Measurements from ENCODE around the gene CLDN4. TPM values are rescaled to one million over a fixed set of nuclear protein-coding genes. Genes with fewer than 3 reads are reported as not detected.
A peak's percentile ranks its signal among the peaks of the same experiment; 100 is the strongest.
"Not testable (repeated sequence)": the region's sequence is repeated elsewhere in the genome, so short reads cannot be mapped to it uniquely, and the experiment has no call there.

The CLDN4 gene
- polyA plus RNA-seq, 3 donors = 0.01 TPM; not detected in 2

GRCh38 chr7:73797176-73797575, 33.6 kb upstream of the CLDN4 start:
- H3K4me2 ChIP-seq (replicated peaks; ENCODE audit: extremely low read depth, low read length, poor library complexity, severe bottlenecking); H3K27me3 ChIP-seq (ENCODE audit: control insufficient read depth in 2 of 2, insufficient read depth in 2 of 2, low read length in 2 of 2); H3K9me3 Mint-ChIP-seq; H4K20me1 ChIP-seq (ENCODE audit: insufficient read depth, low read length); H3K9ac ChIP-seq (ENCODE audit: insufficient read depth, low read length, poor library complexity, severe bottlenecking); H3K36me3 Mint-ChIP-seq; H3K4me3 Mint-ChIP-seq; H3K9me3 ChIP-seq (replicated peaks in 1 of 2; ENCODE audit: control insufficient read depth in 1 of 2, insufficient read depth in 1 of 2, low read length in 2 of 2); H3K27me3 Mint-ChIP-seq (ENCODE audit: low read depth in 3 of 3); H3K4me1 ChIP-seq (ENCODE audit: control insufficient read depth in 1 of 2, insufficient read depth in 2 of 2, low read length in 2 of 2); H2AFZ ChIP-seq (ENCODE audit: insufficient read depth, low read depth, low read length, poor library complexity, severe bottlenecking); H3K4me1 Mint-ChIP-seq; H3K27ac Mint-ChIP-seq; DNase-seq; H3K79me2 ChIP-seq (ENCODE audit: insufficient read depth, low read length); H3K4me3 ChIP-seq (replicated peaks in 1 of 3; ENCODE audit: low read depth in 2 of 3, low read length in 3 of 3); H3K27ac ChIP-seq (ENCODE audit: low read depth in 1 of 2, low read length in 2 of 2); intact Hi-C loops (cut with micrococcal nuclease); H3K36me3 ChIP-seq (replicated peaks in 1 of 2; ENCODE audit: control insufficient read depth in 1 of 2, insufficient read depth in 2 of 2, low read length in 2 of 2): not testable (repeated sequence)
- WGBS (ENCODE audit: insufficient coverage) = no CpG with 5 or more reads among the region's 34 CpGs

- H3K4me1 ChIP-seq (ENCODE audit: control insufficient read depth in 1 of 2, insufficient read depth in 2 of 2, low read length in 2 of 2) = no peaks in the 10 kb centered on the region
- Mint-ChIP-seq H3K9me3 (peaks cover 0 to 8% (median 0%) of the 10 kb centered on the region in 7 donors), H3K4me1 (no peaks in the 10 kb centered on the region), H3K27me3 (ENCODE audit: low read depth in 3 of 3) (peaks cover 7 to 19% (median 9%) of the 10 kb centered on the region in 3 donors), H3K4me3 (no peak overlapping the region), H3K36me3 (no peaks in the 10 kb centered on the region), H3K27ac (peak overlapping the region in 1 of 7 donors; percentile 55)
- intact Hi-C loops (cut with micrococcal nuclease) = loop anchor here in 1 of 2 donors (10.0 kb wide), 1 partner anchor 225 kb away; the partner anchor contains the start of gene ELN
- H3K4me3 ChIP-seq (replicated peaks in 1 of 3; ENCODE audit: low read depth in 2 of 3, low read length in 3 of 3) = no peak overlapping the region
- no peaks in the 10 kb centered on the region for H4K20me1 ChIP-seq (ENCODE audit: insufficient read depth, low read length)
- no peak overlapping the region for H3K27ac ChIP-seq (ENCODE audit: low read depth in 1 of 2, low read length in 2 of 2)
- DNase-seq = no peak
- H3K9ac ChIP-seq (ENCODE audit: insufficient read depth, low read length, poor library complexity, severe bottlenecking) = no peak overlapping the region
- no peaks in the 10 kb centered on the region for H3K27me3 ChIP-seq (ENCODE audit: control insufficient read depth in 2 of 2, insufficient read depth in 2 of 2, low read length in 2 of 2)
- 90% methylated on average over 3 of the region's 10 CpGs for WGBS (ENCODE audit: insufficient coverage)
- H3K36me3 ChIP-seq (replicated peaks in 1 of 2; ENCODE audit: control insufficient read depth in 1 of 2, insufficient read depth in 2 of 2, low read length in 2 of 2) = no peaks in the 10 kb centered on the region
- no peak for TF ChIP-seq CTCF (IDR thresholded peaks at IDR 0.05)
- no peak overlapping the region for H3K4me2 ChIP-seq (replicated peaks; ENCODE audit: extremely low read depth, low read length, poor library complexity, severe bottlenecking)
- H2AFZ ChIP-seq (ENCODE audit: insufficient read depth, low read depth, low read length, poor library complexity, severe bottlenecking) = no peak overlapping the region
- no peaks in the 10 kb centered on the region for H3K79me2 ChIP-seq (ENCODE audit: insufficient read depth, low read length)
- H3K9me3 ChIP-seq (replicated peaks in 1 of 2; ENCODE audit: control insufficient read depth in 1 of 2, insufficient read depth in 1 of 2, low read length in 2 of 2) = no peaks in the 10 kb centered on the region
Observed at GRCh38 chr7:73799282-73800141, 31.3 kb upstream of the CLDN4 start.
